ENCODE measurements around the gene NR2F1.
"Not testable (repeated sequence)": the region's sequence is repeated elsewhere in the genome, so short reads cannot be mapped to it uniquely, and the experiment has no call there.

The NR2F1 gene

DNA sequence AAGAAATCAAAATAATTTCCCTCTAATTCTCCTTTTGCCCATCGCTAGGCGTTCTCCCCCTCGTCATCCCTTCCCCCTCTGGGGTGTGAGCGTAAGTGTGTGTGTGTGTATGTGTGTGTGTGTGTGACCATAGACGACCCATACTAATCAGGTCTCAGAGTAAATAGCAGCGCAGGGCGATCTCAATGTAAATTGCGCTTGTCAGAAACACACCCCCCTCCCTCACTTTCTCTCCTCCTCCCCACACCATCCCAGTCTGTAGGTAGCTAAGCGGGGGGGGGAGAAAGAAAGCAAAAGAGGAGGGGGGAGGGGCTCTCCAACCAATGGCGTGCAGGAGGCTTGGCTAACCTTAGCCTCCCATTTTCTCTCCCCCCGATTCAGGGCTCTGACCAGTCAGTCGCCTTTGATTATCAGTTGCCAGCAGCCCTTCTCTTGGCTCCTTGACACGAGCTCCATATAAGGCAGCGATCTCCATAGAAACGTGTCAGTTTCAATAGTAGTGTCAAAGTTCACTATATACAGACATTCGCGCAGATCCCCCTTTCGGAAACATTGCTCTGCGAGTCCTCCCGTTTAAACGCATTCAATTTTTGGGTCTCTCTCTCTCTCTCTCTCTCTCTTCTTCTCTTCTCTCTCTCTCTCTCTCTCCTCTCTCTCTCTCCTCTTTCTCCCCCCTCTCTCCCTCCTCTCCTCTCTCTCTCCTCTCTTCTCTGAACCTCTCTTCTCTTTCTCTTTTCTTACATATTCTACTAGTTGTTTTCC lies at the start of gene NR2F1:
Gene NR2F1, plus strand, starts transcription at position 546 of the 762 bp plus-strand sequence. CDS start 1,802 bp downstream, outside the sequence.
- peaks cover 63% of the 10 kb centered on the region for H3K27me3 ChIP-seq (ENCODE audit: control insufficient read depth, insufficient read depth, low read length)
- H3K4me3 ChIP-seq (ENCODE audit: low read length) = peak within 1 kb of the TSS; percentile 32; the same call in 1 of the 2 replicates
- no peak within 1 kb of the TSS for H3K27ac ChIP-seq (ENCODE audit: low read length)
- H3K9me3 ChIP-seq (ENCODE audit: control insufficient read depth, insufficient read depth, low read length) = no peaks in the 10 kb centered on the region
- no CpG with 5 or more reads among the region's 21 CpGs for WGBS (ENCODE audit: insufficient coverage, insufficient read length)
- no peaks in the 10 kb centered on the region; the same call in 1 of the 2 replicates for H3K36me3 ChIP-seq (ENCODE audit: control insufficient read depth, insufficient read depth, low read length)
- DNase-seq (ENCODE audit: low read depth, low spot score) = no peak
- H3K4me1 ChIP-seq (ENCODE audit: control insufficient read depth, insufficient read depth, low read length) = 0 out of 2 replicates have a peak, but pooled peaks cover 2% of the 10 kb centered on the region

DNA sequence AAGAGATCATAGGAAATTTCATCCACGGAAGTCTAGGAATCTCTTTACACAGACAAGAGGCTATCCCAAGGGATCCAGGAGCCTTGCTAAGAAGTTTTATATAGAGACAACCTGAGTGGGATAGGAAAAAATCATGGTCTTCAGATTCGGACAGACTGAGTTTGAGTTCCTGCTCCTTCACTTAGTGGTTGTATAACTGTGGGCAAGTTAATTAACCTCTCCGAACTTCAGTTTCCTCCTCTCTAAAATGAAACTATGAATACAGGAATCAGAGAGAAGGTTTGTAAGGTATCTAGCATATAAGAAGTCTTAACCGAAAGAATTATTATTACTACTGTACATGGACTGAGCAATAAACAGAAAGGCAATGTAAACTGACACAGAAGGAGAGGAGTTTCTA lies 37.1 kb upstream of the NR2F1 start:
- H3K27ac ChIP-seq (ENCODE audit: low read length) = no peak overlapping the region
- no CpG with 5 or more reads among the region's 4 CpGs for WGBS (ENCODE audit: insufficient coverage, insufficient read length)
- H3K4me1 ChIP-seq (ENCODE audit: control insufficient read depth, insufficient read depth, low read length) = no peaks in the 10 kb centered on the region
- no peaks in the 10 kb centered on the region for H3K27me3 ChIP-seq (ENCODE audit: control insufficient read depth, insufficient read depth, low read length)
- no peaks in the 10 kb centered on the region for H3K36me3 ChIP-seq (ENCODE audit: control insufficient read depth, insufficient read depth, low read length)
- no peaks in the 10 kb centered on the region for H3K9me3 ChIP-seq (ENCODE audit: control insufficient read depth, insufficient read depth, low read length)
- DNase-seq (ENCODE audit: low read depth, low spot score) = no peak
- no peak overlapping the region for H3K4me3 ChIP-seq (ENCODE audit: low read length)

DNA sequence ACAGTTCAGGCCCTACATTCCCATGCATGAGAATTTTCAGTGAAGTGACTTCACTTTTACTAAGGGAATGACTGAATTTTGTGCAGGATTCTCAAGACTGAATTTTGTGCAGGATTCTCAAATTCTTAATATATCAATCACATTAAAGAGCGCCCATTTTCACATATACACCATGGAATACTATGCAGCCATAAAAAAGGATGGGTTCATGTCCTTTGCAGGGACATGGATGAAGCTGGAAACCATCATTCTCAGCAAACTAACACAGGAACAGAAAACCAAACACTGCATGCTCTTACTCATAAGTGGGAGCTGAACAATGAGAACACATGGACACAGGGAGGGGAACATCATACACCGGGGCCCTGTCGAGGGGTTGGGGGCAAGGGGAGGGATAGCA lies 33.4 kb upstream of the NR2F1 start:
- H3K4me3 ChIP-seq (ENCODE audit: low read length); DNase-seq (ENCODE audit: low read depth, low spot score); H3K4me1 ChIP-seq (ENCODE audit: control insufficient read depth, insufficient read depth, low read length); H3K9me3 ChIP-seq (ENCODE audit: control insufficient read depth, insufficient read depth, low read length); H3K27me3 ChIP-seq (ENCODE audit: control insufficient read depth, insufficient read depth, low read length); H3K36me3 ChIP-seq (ENCODE audit: control insufficient read depth, insufficient read depth, low read length); H3K27ac ChIP-seq (ENCODE audit: low read length): not testable (repeated sequence)
- WGBS (ENCODE audit: insufficient coverage, insufficient read length) = no CpG with 5 or more reads among the region's 3 CpGs

DNA sequence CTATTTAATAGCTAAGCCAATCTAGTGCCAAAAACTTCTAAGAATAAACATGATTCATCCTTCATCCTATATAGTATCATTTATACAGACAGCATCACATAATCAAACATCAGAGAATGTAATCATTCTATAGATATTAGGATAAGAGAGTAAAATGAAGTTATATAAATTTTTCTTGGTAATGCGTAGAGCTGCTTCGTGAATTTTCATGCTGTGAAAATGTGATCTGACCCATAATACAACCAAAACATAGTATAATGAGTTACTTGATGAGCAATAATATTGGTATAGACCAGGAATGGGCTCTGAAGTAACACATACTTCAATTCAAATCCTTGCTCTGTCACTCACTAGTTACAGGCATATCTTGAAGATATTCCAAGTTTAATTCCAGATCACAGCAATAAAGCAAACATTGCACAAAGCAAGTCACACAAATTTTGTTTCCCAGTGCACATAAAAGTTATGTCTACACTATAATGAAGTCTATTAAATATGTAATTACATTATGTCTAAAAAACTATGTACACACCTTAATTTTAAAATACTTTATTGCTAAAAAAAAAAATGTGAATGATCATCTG lies 25.9 kb upstream of the NR2F1 start:
- whole genome bisulfite sequencing (ENCODE audit: insufficient coverage, insufficient read length) = 100% methylated on average over 2 of the region's 2 CpGs
- no peak for DNase-seq (ENCODE audit: low read depth, low spot score)
- H3K4me3 ChIP-seq (ENCODE audit: low read length) = no peak overlapping the region

DNA sequence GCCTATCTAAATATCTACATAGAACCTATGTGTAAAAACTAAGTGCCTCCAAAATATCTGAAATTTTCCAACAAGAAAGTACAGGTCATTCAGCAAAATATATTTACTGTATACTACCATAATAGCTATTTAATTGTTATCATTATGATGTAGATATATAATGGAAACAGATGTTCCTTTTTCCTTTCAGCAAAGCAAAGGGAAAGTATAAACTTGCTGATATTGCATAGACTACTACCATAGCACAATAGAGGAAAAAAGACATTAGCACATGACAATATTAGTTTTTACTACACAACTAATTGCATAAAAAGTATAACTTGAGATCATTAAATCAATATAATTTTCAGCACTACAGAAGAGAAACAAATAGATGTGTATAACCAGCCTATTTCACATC lies 16.9 kb upstream of the NR2F1 start:
- H3K4me3 ChIP-seq (ENCODE audit: low read length) = no peak overlapping the region
- no peaks in the 10 kb centered on the region for H3K36me3 ChIP-seq (ENCODE audit: control insufficient read depth, insufficient read depth, low read length)
- H3K27ac ChIP-seq (ENCODE audit: low read length) = no peak overlapping the region
- no peaks in the 10 kb centered on the region; the same call in 1 of the 2 replicates for H3K4me1 ChIP-seq (ENCODE audit: control insufficient read depth, insufficient read depth, low read length)
- peaks cover 22% of the 10 kb centered on the region for H3K27me3 ChIP-seq (ENCODE audit: control insufficient read depth, insufficient read depth, low read length)
- H3K9me3 ChIP-seq (ENCODE audit: control insufficient read depth, insufficient read depth, low read length) = no peaks in the 10 kb centered on the region
- DNase-seq (ENCODE audit: low read depth, low spot score) = no peak

More for the DNA sequence above, 25.9 kb upstream of the NR2F1 start:
- no peaks in the 10 kb centered on the region for H3K36me3 ChIP-seq (ENCODE audit: control insufficient read depth, insufficient read depth, low read length)
- H3K9me3 ChIP-seq (ENCODE audit: control insufficient read depth, insufficient read depth, low read length) = no peaks in the 10 kb centered on the region
- H3K4me1 ChIP-seq (ENCODE audit: control insufficient read depth, insufficient read depth, low read length) = no peaks in the 10 kb centered on the region; the same call in 1 of the 2 replicates
- H3K27me3 ChIP-seq (ENCODE audit: control insufficient read depth, insufficient read depth, low read length) = no peaks in the 10 kb centered on the region
- H3K27ac ChIP-seq (ENCODE audit: low read length) = no peak overlapping the region

DNA sequence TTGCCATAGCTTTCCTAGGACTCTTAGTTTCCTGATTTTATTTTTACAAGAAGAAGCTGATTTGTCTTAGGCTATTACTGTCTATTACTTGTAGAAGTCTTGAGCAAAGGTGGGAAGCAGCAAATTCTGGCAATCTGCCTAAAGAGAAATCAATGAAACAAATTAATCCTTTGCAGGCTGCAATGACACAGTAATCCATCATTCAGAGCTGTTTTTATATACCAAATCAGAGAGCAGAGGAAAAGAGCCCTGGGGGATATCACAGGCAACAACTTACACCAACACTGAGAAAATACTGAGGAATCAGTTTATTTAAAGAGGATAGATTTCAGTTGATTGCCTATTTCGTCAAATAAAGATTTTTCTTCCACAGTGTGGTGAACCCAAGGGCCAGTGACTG lies 15.6 kb upstream of the NR2F1 start:
- no peaks in the 10 kb centered on the region for H3K36me3 ChIP-seq (ENCODE audit: control insufficient read depth, insufficient read depth, low read length)
- no peak overlapping the region for H3K4me3 ChIP-seq (ENCODE audit: low read length)
- H3K27me3 ChIP-seq (ENCODE audit: control insufficient read depth, insufficient read depth, low read length) = peaks cover 35% of the 10 kb centered on the region
- no peak overlapping the region for H3K27ac ChIP-seq (ENCODE audit: low read length)
- no peak for DNase-seq (ENCODE audit: low read depth, low spot score)
- peaks cover 2% of the 10 kb centered on the region; the same call in 1 of the 2 replicates for H3K4me1 ChIP-seq (ENCODE audit: control insufficient read depth, insufficient read depth, low read length)
- WGBS (ENCODE audit: insufficient coverage, insufficient read length) = no CpG with 5 or more reads among the region's 1 CpG
- H3K9me3 ChIP-seq (ENCODE audit: control insufficient read depth, insufficient read depth, low read length) = no peaks in the 10 kb centered on the region

DNA sequence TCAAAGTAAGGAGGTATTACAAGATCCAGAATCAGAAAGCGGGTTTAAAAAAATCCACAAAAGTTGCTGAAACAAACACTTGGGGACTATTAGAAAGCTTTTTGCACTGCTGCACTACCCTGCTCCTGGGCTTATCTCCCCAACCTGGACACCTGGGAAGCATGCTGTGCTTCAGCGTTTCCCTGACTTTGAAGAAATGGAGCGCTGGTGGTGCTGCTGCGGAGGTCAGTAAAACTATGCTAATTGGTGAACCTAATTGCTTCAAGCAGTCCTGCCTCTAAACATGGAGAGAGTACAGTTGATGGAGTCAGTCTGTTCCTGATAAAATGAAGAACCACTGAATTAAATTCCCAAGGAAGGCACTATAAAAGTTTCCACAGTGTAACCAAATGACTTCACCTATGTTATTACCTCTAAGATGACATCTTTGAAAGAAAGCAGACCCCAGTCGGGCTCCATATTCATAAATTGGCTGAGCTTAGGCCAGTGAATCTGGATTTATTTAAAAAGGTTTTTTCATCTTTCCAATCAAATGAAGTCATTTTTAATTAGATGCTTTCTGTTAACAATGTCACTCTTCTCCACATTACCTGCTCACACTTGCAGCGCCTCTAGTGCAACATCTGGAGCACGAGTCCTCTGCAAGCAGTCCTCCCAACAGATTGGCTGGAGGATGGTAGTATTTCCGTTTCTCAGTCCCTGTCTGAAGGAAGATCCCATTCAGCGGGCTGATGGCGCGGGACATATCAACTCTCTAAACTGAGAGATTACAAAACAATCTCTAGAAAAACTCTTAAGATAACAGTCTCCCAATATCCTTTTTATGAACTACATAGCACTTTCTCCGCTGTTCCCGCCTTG lies 13.5 kb upstream of the NR2F1 start:
- Histone ChIP-seq H3K4me1 (ENCODE audit: control insufficient read depth, insufficient read depth, low read length) (peaks cover 4% of the 10 kb centered on the region), H3K36me3 (ENCODE audit: control insufficient read depth, insufficient read depth, low read length) (no peaks in the 10 kb centered on the region), H3K27ac (ENCODE audit: low read length) (no peak overlapping the region), H3K9me3 (ENCODE audit: control insufficient read depth, insufficient read depth, low read length) (no peaks in the 10 kb centered on the region), H3K27me3 (ENCODE audit: control insufficient read depth, insufficient read depth, low read length) (peaks cover 56% of the 10 kb centered on the region), H3K4me3 (ENCODE audit: low read length) (no peak overlapping the region; the same call in 1 of the 2 replicates)
- DNase-seq (ENCODE audit: low read depth, low spot score) = no peak
- no CpG with 5 or more reads among the region's 13 CpGs for WGBS (ENCODE audit: insufficient coverage, insufficient read length)

DNA sequence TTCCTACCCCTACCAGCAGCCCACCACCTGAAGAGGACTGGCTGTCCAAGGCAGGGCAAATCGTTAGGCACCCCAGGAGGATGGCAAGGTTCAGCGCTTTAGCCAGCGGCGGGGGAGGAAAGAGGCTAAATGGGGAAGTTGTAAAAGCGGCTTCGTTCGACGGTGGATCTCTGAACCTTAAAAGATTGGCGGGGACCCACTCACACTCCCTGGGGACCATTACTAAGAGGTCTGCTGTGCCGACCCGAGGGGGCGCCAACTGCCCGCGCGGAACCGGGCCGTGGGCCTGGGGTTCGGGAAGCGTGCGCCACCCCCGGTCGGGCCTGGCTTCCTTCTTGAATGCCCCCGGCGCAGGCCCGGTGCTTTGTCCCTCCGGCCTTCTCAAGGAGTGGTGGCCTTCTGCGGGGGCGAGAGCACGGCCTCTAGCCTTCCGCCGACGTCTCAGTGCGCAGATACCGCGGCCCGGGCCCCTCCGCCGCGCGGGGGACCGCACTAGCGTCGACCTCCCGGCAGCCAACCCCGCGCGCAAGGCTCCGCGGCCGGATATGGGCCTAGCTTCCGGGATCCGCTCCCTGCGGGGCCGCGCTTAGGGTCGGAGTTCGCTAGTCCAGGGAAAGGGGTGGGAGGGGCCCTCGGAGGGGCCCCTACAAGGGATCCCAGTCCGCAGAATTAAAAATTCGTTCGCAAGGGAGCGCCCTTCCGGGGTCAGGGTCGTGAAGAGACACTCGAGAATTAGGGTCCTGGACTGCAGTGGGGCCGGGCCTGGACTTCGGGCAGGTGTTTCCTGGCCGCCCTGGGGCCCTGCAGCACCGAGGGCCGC lies 12.5 kb upstream of the NR2F1 start:
- no peak for DNase-seq (ENCODE audit: low read depth, low spot score)
- H3K9me3 ChIP-seq (ENCODE audit: control insufficient read depth, insufficient read depth, low read length) = no peaks in the 10 kb centered on the region
- WGBS (ENCODE audit: insufficient coverage, insufficient read length) = no CpG with 5 or more reads among the region's 70 CpGs
- H3K36me3 ChIP-seq (ENCODE audit: control insufficient read depth, insufficient read depth, low read length) = no peaks in the 10 kb centered on the region
- H3K27me3 ChIP-seq (ENCODE audit: control insufficient read depth, insufficient read depth, low read length) = peaks cover 64% of the 10 kb centered on the region
- peaks cover 4% of the 10 kb centered on the region for H3K4me1 ChIP-seq (ENCODE audit: control insufficient read depth, insufficient read depth, low read length)
- H3K4me3 ChIP-seq (ENCODE audit: low read length) = peak overlapping the region; percentile 36; the same call in 1 of the 2 replicates
- H3K27ac ChIP-seq (ENCODE audit: low read length) = no peak overlapping the region

DNA sequence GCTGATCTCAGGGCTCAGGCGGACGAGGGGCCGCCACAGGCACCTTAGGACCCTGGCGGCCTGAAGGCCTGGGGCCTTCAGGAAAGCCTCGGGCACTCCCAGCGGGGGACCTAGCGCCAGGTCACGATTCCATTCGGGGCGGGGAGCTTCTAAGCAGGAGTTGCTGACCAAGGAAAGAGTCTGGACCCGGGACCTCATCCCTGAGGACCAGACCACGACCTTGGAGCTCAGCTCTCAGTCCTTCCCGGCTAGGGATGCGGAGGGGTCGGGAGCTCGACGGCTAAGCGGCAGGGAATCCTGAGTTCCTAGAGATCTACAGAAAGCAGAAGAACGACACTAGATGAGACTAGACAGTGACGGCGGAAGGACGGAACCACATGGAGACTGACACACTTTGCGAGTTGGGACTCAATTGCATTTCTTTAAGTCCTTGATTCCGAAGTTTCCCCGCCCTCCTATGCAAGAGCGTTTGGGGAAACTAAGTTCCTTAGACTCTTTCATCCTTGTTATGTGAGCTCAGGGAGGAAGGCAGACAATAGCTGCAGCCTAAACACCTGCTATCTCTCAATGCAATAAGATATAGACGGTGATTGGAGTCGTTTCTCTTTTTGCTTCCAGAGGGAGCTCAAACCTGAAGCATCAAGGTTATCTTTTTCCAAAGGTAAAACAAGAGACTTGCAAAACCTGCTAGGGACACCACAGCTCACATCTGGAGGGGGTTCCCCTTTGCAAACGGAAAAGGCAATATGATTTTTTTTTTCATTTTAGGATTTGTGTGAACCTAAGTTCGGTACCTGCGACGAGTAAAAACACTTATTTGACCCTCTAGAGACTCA lies 11.7 kb upstream of the NR2F1 start:
- no peak for DNase-seq (ENCODE audit: low read depth, low spot score)
- Histone ChIP-seq H3K9me3 (ENCODE audit: control insufficient read depth, insufficient read depth, low read length) (no peaks in the 10 kb centered on the region), H3K4me3 (ENCODE audit: low read length) (peak overlapping the region; percentile 36; the same call in 1 of the 2 replicates), H3K36me3 (ENCODE audit: control insufficient read depth, insufficient read depth, low read length) (no peaks in the 10 kb centered on the region), H3K27me3 (ENCODE audit: control insufficient read depth, insufficient read depth, low read length) (peaks cover 71% of the 10 kb centered on the region), H3K4me1 (ENCODE audit: control insufficient read depth, insufficient read depth, low read length) (peaks cover 4% of the 10 kb centered on the region), H3K27ac (ENCODE audit: low read length) (no peak overlapping the region)
- WGBS (ENCODE audit: insufficient coverage, insufficient read length) = no CpG with 5 or more reads among the region's 32 CpGs

All from iPS DF 6.9 (cell line).